Fibroblast of lung (primary cell): ENCODE results near the gene TM9SF1.

ENCODE experiments used
- CTCF ChIP-seq, 2 donors: IDR thresholded peaks in 1 of 2; conservative IDR thresholded peaks in 1 of 2; 1 replicate in 1 of 2; 2 replicates in 1 of 2; pipeline ENCODE4 v1.5.1; 2011 to 2012; ENCODE audit warnings: low read length in 2 of 2, control low read depth in 1 of 2, inconsistent platforms in 1 of 2, low read depth in 1 of 2, mild to moderate bottlenecking in 1 of 2
- EZH2 ChIP-seq: IDR thresholded peaks from 2 replicates; pipeline ENCODE4 v1.5.1; 2012; ENCODE audit warnings: low read length, control low read depth, mild to moderate bottlenecking; ENCODE audit errors: missing control alignments

GRCh38 chr14:24219080-24219479 is 23.8 kb upstream of the TM9SF1 start:
- no peak for TF ChIP-seq CTCF (conservative IDR thresholded peaks at IDR 0.05 in 1 of 2, IDR thresholded peaks at IDR 0.05 in 1 of 2; ENCODE audit: low read depth in 1 of 2, low read length in 2 of 2)
- no peak for TF ChIP-seq EZH2
